Breast epithelium (tissue), 3 donors: ENCODE data around the gene STAMBPL1.

ENCODE experiments used
- CTCF ChIP-seq, 3 donors: fragments of 450-650 bp; IDR thresholded peaks; one replicate each; pipeline ENCODE4 v1.5.1; 2016 to 2017; ENCODE audit warnings: antibody characterized with exemption in 3 of 3, mild to moderate bottlenecking in 3 of 3, moderate library complexity in 3 of 3
- POLR2AphosphoS5 ChIP-seq, 3 donors: sonication (generic); formaldehyde crosslinking; IDR thresholded peaks; one replicate each; pipeline ENCODE4 v1.6.1; 2017; ENCODE audit warnings: antibody characterized with exemption in 3 of 3

- TF ChIP-seq CTCF (IDR thresholded peaks at IDR 0.05): no peak
- TF ChIP-seq POLR2AphosphoS5 (IDR thresholded peaks at IDR 0.05): no peak
Measured at GRCh38 chr10:88896372-88896993, 16.4 kb downstream of the STAMBPL1 start.
